ENCODE measurements around the gene RAB6B.
"Not testable (repeated sequence)": the region's sequence is repeated elsewhere in the genome, so short reads cannot be mapped to it uniquely, and the experiment has no call there.

DNA sequence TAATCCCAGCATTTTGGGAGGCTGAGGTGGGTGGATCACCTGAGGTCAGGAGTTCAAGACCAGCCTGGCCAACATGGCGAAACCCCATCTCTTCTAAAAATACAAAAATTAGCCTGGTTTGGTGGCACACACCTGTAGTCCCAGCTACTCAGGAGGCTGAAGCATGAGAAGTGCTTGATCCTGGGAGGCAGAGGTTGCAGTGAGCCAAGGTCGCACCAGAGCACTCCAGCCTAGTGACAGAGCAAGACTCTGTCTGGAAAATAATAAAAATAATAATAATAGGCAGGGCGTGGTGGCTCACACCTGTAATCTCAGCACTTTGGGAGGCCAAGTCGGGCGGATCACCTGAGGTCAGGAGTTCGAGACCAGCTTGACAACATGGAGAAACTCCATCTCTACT, 114.9 kb downstream of the RAB6B start:
- TF ChIP-seq, protein P1, sequence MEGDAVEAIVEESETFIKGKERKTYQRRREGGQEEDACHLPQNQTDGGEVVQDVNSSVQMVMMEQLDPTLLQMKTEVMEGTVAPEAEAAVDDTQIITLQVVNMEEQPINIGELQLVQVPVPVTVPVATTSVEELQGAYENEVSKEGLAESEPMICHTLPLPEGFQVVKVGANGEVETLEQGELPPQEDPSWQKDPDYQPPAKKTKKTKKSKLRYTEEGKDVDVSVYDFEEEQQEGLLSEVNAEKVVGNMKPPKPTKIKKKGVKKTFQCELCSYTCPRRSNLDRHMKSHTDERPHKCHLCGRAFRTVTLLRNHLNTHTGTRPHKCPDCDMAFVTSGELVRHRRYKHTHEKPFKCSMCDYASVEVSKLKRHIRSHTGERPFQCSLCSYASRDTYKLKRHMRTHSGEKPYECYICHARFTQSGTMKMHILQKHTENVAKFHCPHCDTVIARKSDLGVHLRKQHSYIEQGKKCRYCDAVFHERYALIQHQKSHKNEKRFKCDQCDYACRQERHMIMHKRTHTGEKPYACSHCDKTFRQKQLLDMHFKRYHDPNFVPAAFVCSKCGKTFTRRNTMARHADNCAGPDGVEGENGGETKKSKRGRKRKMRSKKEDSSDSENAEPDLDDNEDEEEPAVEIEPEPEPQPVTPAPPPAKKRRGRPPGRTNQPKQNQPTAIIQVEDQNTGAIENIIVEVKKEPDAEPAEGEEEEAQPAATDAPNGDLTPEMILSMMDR (conservative IDR thresholded peaks at IDR 0.05), result not testable (repeated sequence)
- TF ChIP-seq EZH2 (IDR thresholded peaks at IDR 0.05; ENCODE audit: low read depth), result not testable (repeated sequence)

Measured in PC-9 (cell line).